Peyer's patch (tissue), 4 donors: ENCODE measurements around the gene ANKRD44. TPM values are rescaled to one million over a fixed set of nuclear protein-coding genes. Genes with fewer than 3 reads are reported as not detected.
A peak's percentile ranks its signal among the peaks of the same experiment; 100 is the strongest.

Experiments used
- DNase-seq, 3 donors: peaks; one replicate each; pipeline ENCODE4 v3.0.0-alpha.2; 2017 to 2019
- H3K27ac ChIP-seq, 4 donors: fragments of 200-600 bp; sonication (generic); one replicate each; pipeline ENCODE4 v1.5.1; 2016 to 2019
- H3K27me3 ChIP-seq, 2 donors: fragments of 200-600 bp; sonication (generic); one replicate each; pipeline ENCODE4 v1.5.1; 2019
- H3K36me3 ChIP-seq, 3 donors: fragments of 200-600 bp; sonication (generic); one replicate each; pipeline ENCODE4 v1.5.1; 2016 to 2019
- H3K4me1 ChIP-seq, 4 donors: fragments of 200-600 bp; sonication (generic); one replicate each; pipeline ENCODE4 v1.5.1; 2016 to 2019
- H3K4me3 ChIP-seq, 4 donors: fragments of 200-600 bp; sonication (generic); 1 replicate in 3 of 4; 2 replicates in 1 of 4; pipeline ENCODE4 v1.5.1; 2016 to 2019; ENCODE audit warnings: mild to moderate bottlenecking in 1 of 4
- H3K9me3 ChIP-seq, 4 donors: fragments of 200-600 bp; sonication (generic); one replicate each; pipeline ENCODE4 v1.5.1; 2016 to 2019; ENCODE audit warnings: mild to moderate bottlenecking in 1 of 4
- CTCF ChIP-seq, 6 experiments: fragments of 450-650 bp in 4 of 6; fragments of 200-600 bp in 2 of 6; sonication (generic) in 1 of 6; IDR thresholded peaks; one replicate each; pipeline ENCODE4 v1.5.1; 2017 to 2019; ENCODE audit warnings: antibody characterized with exemption in 6 of 6, mild to moderate bottlenecking in 3 of 6, moderate library complexity in 1 of 6
- POLR2A ChIP-seq, 2 donors: fragments of 450-650 bp; IDR thresholded peaks; one replicate each; pipeline ENCODE4 v1.5.1; 2017; ENCODE audit warnings: antibody characterized with exemption in 2 of 2, mild to moderate bottlenecking in 2 of 2, moderate library complexity in 2 of 2
- total RNA-seq, 4 donors: library from RNA; depleted of rRNA; stranded (reverse); fragments of >200 nt; gene quantifications; one replicate each; pipeline ENCODE4 v1.1.0, GENCODE V29; 2016

The ANKRD44 gene
- total RNA-seq, 4 donors from 2014 or later: 24.8 to 215 (median 32.0) TPM

- no peaks in the 10 kb centered on the region for H3K27me3 ChIP-seq
- no peak for DNase-seq
- no peaks in the 10 kb centered on the region for H3K36me3 ChIP-seq
- H3K4me1 ChIP-seq: peaks cover 0 to 5% (median 0%) of the 10 kb centered on the region in 4 donors
- no peaks in the 10 kb centered on the region for H3K9me3 ChIP-seq
- H3K27ac ChIP-seq: peak overlapping the region; percentile 85 to 94 (median 90)
- peak overlapping the region; percentile 72 to 96 (median 72) for H3K4me3 ChIP-seq
- TF ChIP-seq POLR2A (IDR thresholded peaks at IDR 0.05) (no peak), CTCF (IDR thresholded peaks at IDR 0.05) (no peak)
These were observed 1.4 kb downstream of the ANKRD44 start for GRCh38 chr2:197308996-197309690.

- peak overlapping the region; percentile 35 to 73 (median 72) for H3K4me3 ChIP-seq
These were observed 2.0 kb downstream of the ANKRD44 start for GRCh38 chr2:197308585-197308984.

GRCh38 chr2:197307933-197308521 lies 2.6 kb downstream of the ANKRD44 start:
- DNase-seq: peak in 1 of 3 donors; percentile 67
- no peaks in the 10 kb centered on the region for H3K27me3 ChIP-seq

More at GRCh38 chr2:197308585-197308984, 2.0 kb downstream of the ANKRD44 start:
- H3K27ac ChIP-seq: peak overlapping the region; percentile 85 to 94 (median 90)
- TF ChIP-seq CTCF (IDR thresholded peaks at IDR 0.05) (no peak), POLR2A (IDR thresholded peaks at IDR 0.05) (no peak)
- H3K27me3 ChIP-seq: no peaks in the 10 kb centered on the region
- no peaks in the 10 kb centered on the region for H3K36me3 ChIP-seq
- H3K9me3 ChIP-seq: no peaks in the 10 kb centered on the region
- no peak for DNase-seq
- H3K4me1 ChIP-seq: peaks cover 0 to 11% (median 0%) of the 10 kb centered on the region in 4 donors

GRCh38 chr2:197307236-197307932 lies 3.2 kb downstream of the ANKRD44 start:
- TF ChIP-seq CTCF (IDR thresholded peaks at IDR 0.05) (peak in 1 of 6 experiments; percentile 11), POLR2A (IDR thresholded peaks at IDR 0.05) (no peak)
- Histone ChIP-seq H3K36me3 (no peaks in the 10 kb centered on the region), H3K9me3 (no peaks in the 10 kb centered on the region), H3K4me3 (peak overlapping the region in 2 of 4 donors; percentile 72), H3K4me1 (peaks cover 0 to 21% (median 0%) of the 10 kb centered on the region in 4 donors), H3K27ac (peak overlapping the region; percentile 85 to 94 (median 90)), H3K27me3 (no peaks in the 10 kb centered on the region)
- DNase-seq: no peak

More at GRCh38 chr2:197307933-197308521, 2.6 kb downstream of the ANKRD44 start:
- H3K4me1 ChIP-seq: peaks cover 0 to 14% (median 0%) of the 10 kb centered on the region in 4 donors
- H3K36me3 ChIP-seq: no peaks in the 10 kb centered on the region
- no peaks in the 10 kb centered on the region for H3K9me3 ChIP-seq
- peak overlapping the region; percentile 35 to 73 (median 72) for H3K4me3 ChIP-seq
- peak overlapping the region; percentile 85 to 94 (median 90) for H3K27ac ChIP-seq
- TF ChIP-seq POLR2A (IDR thresholded peaks at IDR 0.05): no peak
- no peak for TF ChIP-seq CTCF (IDR thresholded peaks at IDR 0.05)

- TF ChIP-seq POLR2A (IDR thresholded peaks at IDR 0.05) (no peak), CTCF (IDR thresholded peaks at IDR 0.05) (no peak)
- peaks cover 0 to 23% (median 2%) of the 10 kb centered on the region in 4 donors for H3K4me1 ChIP-seq
- peak overlapping the region in 2 of 4 donors; percentile 2 to 18 for H3K4me3 ChIP-seq
- DNase-seq: peak in 2 of 3 donors; percentile 49 to 64
- no peaks in the 10 kb centered on the region for H3K27me3 ChIP-seq
- H3K27ac ChIP-seq: peak overlapping the region; percentile 40 to 91 (median 81)
- no peaks in the 10 kb centered on the region for H3K9me3 ChIP-seq
- no peaks in the 10 kb centered on the region for H3K36me3 ChIP-seq
These were observed 3.9 kb downstream of the ANKRD44 start for GRCh38 chr2:197306696-197307040.
